MCF 10A (cell line): ENCODE data around the gene LCE3E. TPM values are rescaled to one million over a fixed set of nuclear protein-coding genes. Genes with fewer than 3 reads are reported as not detected.
"Not testable (repeated sequence)": the region's sequence is repeated elsewhere in the genome, so short reads cannot be mapped to it uniquely, and the experiment has no call there.

Experiments used
- BruUV-seq: library from RNA; stranded (reverse); fragments of 400-500 nt; replicated peaks from 2 replicates; lab custom pipeline; 2021; lab: Mats Ljungman, UMichigan
- CTCF ChIA-PET: fragments of 300-600 bp; sonication (Branson Sonifier 250); formaldehyde crosslinking; extraction: SDS; loops from one replicate; lab custom pipeline; 2021; ENCODE audit warnings: antibody characterized with exemption, inconsistent platforms; lab: Yijun Ruan, JAX
- POLR2A ChIA-PET: fragments of 300-600, 350-650 bp; sonication (Branson Sonifier 250); formaldehyde crosslinking; extraction: SDS; loops from one replicate; lab custom pipeline; 2020; ENCODE audit warnings: antibody characterized with exemption, inconsistent platforms; lab: Yijun Ruan, JAX
- DNase-seq: peaks from one replicate; pipeline ENCODE4 v3.0.0-alpha.2; 2018; ENCODE audit not compliant: unreplicated experiment
- H3K27ac Mint-ChIP-seq: one replicate; pipeline ENCODE4 v1.8.0; 2022; ENCODE audit warnings: mild to moderate bottlenecking, low read depth, mixed read lengths; ENCODE audit not compliant: unreplicated experiment
- H3K27me3 Mint-ChIP-seq: one replicate; pipeline ENCODE4 v1.8.0; 2022; ENCODE audit warnings: mixed read lengths; ENCODE audit not compliant: insufficient read depth, unreplicated experiment
- H3K36me3 Mint-ChIP-seq: one replicate; pipeline ENCODE4 v1.8.0; 2022; ENCODE audit warnings: mild to moderate bottlenecking, moderate library complexity, mixed read lengths; ENCODE audit not compliant: insufficient read depth, unreplicated experiment
- H3K4me1 Mint-ChIP-seq: one replicate; pipeline ENCODE4 v1.8.0; 2022; ENCODE audit warnings: mixed read lengths; ENCODE audit not compliant: insufficient read depth, unreplicated experiment
- H3K4me3 Mint-ChIP-seq: one replicate; pipeline ENCODE4 v1.8.0; 2022; ENCODE audit warnings: mild to moderate bottlenecking, moderate library complexity, mixed read lengths; ENCODE audit not compliant: unreplicated experiment
- H3K9me3 Mint-ChIP-seq: one replicate; pipeline ENCODE4 v1.8.0; 2022; ENCODE audit warnings: mixed read lengths; ENCODE audit not compliant: unreplicated experiment
- intact Hi-C: fragments of 100-400 bp; cut with micrococcal nuclease; formaldehyde crosslinking; loops from 2 replicates; pipeline ENCODE4 v1.14.1; 2022
- total RNA-seq: library from RNA; stranded (reverse); gene quantifications from 2 replicates; pipeline ENCODE4 v1.2.3, GENCODE V29; 2022
- TF ChIP-seq, protein P1 (sequence below): fragments of 200-600 bp; IDR thresholded peaks from one replicate; pipeline ENCODE4 v1.8.0; 2022; ENCODE audit warnings: antibody characterized with exemption, mild to moderate bottlenecking; ENCODE audit not compliant: unreplicated experiment

LCE3E gene
- total RNA-seq, 1 experiment from 2014 or later, result not detected

GRCh38 chr1:152577168-152577567, 10.6 kb upstream of the LCE3E start:
- Mint-ChIP-seq H3K27me3 (no peaks in the 10 kb centered on the region), H3K4me3 (no peak overlapping the region), H3K36me3 (no peaks in the 10 kb centered on the region), H3K9me3 (no peaks in the 10 kb centered on the region), H3K4me1 (peaks cover 12% of the 10 kb centered on the region), H3K27ac (no peak overlapping the region)
- BruUV-seq, result no TSS peak
- intact Hi-C loops, result no loop called here
- no peak for DNase-seq
- POLR2A ChIA-PET, result interaction anchor here (1.0 kb wide), 1 partner anchor 41 kb away, joined by 3 read pairs; no protein-coding TSS in a partner anchor
- TF ChIP-seq, protein P1, sequence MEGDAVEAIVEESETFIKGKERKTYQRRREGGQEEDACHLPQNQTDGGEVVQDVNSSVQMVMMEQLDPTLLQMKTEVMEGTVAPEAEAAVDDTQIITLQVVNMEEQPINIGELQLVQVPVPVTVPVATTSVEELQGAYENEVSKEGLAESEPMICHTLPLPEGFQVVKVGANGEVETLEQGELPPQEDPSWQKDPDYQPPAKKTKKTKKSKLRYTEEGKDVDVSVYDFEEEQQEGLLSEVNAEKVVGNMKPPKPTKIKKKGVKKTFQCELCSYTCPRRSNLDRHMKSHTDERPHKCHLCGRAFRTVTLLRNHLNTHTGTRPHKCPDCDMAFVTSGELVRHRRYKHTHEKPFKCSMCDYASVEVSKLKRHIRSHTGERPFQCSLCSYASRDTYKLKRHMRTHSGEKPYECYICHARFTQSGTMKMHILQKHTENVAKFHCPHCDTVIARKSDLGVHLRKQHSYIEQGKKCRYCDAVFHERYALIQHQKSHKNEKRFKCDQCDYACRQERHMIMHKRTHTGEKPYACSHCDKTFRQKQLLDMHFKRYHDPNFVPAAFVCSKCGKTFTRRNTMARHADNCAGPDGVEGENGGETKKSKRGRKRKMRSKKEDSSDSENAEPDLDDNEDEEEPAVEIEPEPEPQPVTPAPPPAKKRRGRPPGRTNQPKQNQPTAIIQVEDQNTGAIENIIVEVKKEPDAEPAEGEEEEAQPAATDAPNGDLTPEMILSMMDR, result no peak
- CTCF ChIA-PET, result interaction anchor here (0.6 to 2.6 kb wide), 5 partner anchors 41 to 293 kb away, joined by 3 to 18 read pairs (median 3); partner anchors contain the start of gene LCE3A

GRCh38 chr1:152565535-152566215, 905 bp downstream of the LCE3E start:
- CTCF ChIA-PET, result interaction anchor here (0.6 to 1.0 kb wide), 5 partner anchors 31 to 881 kb away, joined by 3 read pairs; no protein-coding TSS in a partner anchor
- intact Hi-C loops, result no loop called here
- TF ChIP-seq, protein P1, result no peak
- H3K4me1 Mint-ChIP-seq, result peaks cover 8% of the 10 kb centered on the region
- no peak for DNase-seq
- H3K27me3 Mint-ChIP-seq, result no peaks in the 10 kb centered on the region
- no peak overlapping the region for H3K4me3 Mint-ChIP-seq
- no TSS peak for BruUV-seq
- POLR2A ChIA-PET, result interaction anchor here (0.6 to 0.7 kb wide), 2 partner anchors 32 to 282 kb away, joined by 3 read pairs; no protein-coding TSS in a partner anchor
- H3K27ac Mint-ChIP-seq, result no peak overlapping the region
- no peaks in the 10 kb centered on the region for H3K36me3 Mint-ChIP-seq
- H3K9me3 Mint-ChIP-seq, result no peaks in the 10 kb centered on the region

DNA sequence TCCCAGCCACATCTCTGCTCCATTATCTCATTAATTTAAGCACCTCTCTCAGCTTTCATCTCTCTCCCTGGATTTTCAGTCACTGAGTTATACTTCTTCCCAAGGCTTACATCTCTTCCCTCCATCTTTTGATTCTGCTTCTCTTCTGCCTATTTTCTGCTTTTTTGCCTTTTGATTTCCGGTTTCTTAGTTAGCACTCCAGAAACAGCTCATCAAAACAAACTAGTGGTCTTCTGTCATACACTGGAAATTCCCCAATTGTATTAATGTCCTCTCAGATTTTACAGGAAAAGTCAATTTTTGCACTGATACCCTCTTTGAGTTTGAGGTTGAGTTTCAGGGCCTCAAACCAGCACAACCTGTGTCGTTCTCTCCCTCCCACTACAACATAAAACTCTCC, 1.5 kb downstream of the LCE3E start:
- Mint-ChIP-seq H3K9me3 (no peaks in the 10 kb centered on the region), H3K4me3 (no peak overlapping the region), H3K36me3 (no peaks in the 10 kb centered on the region), H3K27ac (no peak overlapping the region), H3K4me1 (peaks cover 8% of the 10 kb centered on the region), H3K27me3 (no peaks in the 10 kb centered on the region)
- POLR2A ChIA-PET, result interaction anchor here (0.6 to 0.7 kb wide), 2 partner anchors 32 to 282 kb away, joined by 3 read pairs; no protein-coding TSS in a partner anchor
- DNase-seq, result no peak
- BruUV-seq, result no TSS peak
- CTCF ChIA-PET, result interaction anchor here (0.6 to 1.0 kb wide), 3 partner anchors 30 to 882 kb away, joined by 3 read pairs; no protein-coding TSS in a partner anchor
- TF ChIP-seq, protein P1, result no peak
- intact Hi-C loops, result no loop called here

DNA sequence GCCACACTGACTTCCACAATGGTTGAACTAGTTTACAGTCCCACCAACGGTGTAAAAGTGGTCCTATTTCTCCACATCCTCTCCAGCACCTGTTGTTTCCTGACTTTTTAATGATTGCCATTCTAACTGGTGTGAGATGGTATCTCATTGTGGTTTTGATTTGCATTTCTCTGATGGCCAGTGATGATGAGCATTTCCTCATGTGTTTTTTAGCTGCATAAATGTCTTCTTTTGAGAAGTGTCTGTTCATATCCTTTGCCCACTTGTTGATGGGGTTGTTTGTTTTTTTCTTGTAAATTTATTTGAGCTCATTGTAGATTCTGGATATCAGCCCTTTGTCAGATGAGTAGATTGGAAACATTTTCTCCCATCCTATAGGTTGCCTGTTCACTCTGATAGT, 18.2 kb downstream of the LCE3E start:
- H3K4me1 Mint-ChIP-seq, CTCF ChIA-PET, H3K9me3 Mint-ChIP-seq, BruUV-seq, H3K36me3 Mint-ChIP-seq, H3K27ac Mint-ChIP-seq, POLR2A ChIA-PET, DNase-seq, H3K4me3 Mint-ChIP-seq, intact Hi-C loops: not testable (repeated sequence)
- peaks cover 29% of the 10 kb centered on the region for H3K27me3 Mint-ChIP-seq
